Measurements from ENCODE around the gene RDH14. TPM values are rescaled to one million over a fixed set of nuclear protein-coding genes. Genes with fewer than 3 reads are reported as not detected.

RDH14 gene
- total RNA-seq, 1 experiment from 2014 or later: 45.4 TPM

GRCh38 chr2:18522484-18523146, 37.8 kb downstream of the RDH14 start:
- no peak for DNase-seq (ENCODE audit: low read depth)

DNA sequence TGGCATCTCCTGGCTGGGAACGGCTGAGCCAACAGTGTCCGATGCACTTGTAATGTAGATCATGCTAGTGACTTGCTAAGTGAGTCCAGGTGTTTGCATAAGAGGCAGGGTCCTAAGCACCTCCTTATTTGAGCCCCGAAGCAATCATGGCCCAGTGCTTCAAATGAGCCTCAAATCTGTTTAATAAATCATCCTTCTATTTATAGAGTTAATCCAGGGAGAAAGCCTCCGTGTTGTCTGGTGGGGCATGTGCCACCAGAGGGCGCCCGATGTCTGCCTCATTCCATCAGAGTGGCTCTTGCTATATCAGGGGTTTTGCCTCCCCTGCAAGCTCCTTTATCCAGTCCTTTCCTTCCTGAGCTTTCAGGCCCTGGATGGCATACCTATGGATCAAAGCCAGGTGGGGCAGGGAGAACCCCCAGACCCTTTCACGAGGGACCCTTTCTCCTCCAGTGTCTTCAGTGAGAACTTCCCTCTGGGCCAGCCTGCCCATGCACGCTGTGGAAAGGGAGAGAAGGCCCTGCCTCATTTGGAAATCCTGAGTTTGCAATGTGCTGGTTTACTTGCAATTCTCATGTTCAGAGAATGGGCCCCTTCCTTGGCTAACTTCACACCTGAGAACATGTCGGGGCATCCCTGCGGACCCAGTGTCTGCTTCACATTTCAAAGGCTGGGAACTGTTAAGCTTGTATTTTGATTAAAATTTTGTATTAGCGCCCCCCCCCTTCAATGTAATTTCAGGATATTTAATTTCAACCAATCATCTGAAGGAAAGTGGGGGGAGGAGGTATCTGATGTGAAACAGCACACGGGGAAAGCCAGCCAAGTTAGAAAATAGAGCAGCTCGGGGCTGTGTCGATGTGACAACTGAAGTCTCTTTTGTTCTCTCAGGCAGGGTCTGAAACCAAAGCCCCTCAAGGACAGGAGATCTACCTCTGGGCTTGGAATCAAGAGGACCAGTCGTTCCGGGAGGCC, 39.7 kb downstream of the RDH14 start:
- DNase-seq (ENCODE audit: low read depth): peak; percentile 75

DNA sequence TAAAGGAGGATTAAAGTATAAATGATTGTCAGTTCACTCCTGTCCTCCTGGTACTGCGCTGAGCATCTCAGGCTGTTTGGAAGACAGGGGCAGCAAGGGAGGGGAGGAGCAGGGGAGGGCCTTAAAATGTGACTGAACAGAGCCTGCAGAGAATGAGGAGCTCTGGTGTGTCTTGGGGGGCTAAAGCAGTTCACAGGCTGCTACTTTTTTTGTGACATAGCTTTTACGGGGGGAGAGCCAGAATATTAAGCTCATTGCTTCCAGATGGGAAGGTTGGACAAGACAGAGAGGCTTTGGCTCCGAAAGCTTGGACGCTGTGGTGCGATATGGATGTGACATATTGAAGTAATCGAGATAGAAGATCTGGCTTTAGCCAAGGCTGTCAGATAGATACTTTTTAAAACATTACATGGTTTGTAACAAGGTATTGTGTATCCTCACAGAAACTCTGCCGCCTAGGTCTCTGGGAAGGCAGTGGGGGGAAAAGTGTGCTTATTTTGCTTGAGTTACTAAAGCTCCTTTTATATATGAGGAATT, 40.5 kb downstream of the RDH14 start:
- no peak for DNase-seq (ENCODE audit: low read depth)

GRCh38 chr2:18518116-18519111, 42.0 kb downstream of the RDH14 start:
- peak; percentile 56 for DNase-seq (ENCODE audit: low read depth)

DNA sequence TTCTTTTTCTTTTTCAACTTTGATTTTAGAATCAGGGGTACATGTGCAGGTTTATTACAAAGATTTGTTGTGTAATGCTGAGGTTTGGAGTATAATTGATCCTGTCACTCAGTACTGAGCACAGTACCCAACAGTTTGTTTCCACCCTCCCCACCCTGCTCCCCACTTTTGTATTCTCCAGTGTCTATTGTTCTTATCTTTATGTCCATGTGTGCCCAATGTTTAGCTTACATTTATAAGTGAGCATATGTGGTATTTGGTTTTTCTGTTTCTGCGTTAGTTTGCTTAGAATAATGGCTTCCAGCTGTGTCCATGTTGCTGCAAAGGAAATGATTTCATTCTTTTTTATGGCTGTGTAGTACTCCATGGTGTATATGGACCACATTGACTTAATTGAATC, 43.1 kb downstream of the RDH14 start:
- no peak for DNase-seq (ENCODE audit: low read depth)

DNA sequence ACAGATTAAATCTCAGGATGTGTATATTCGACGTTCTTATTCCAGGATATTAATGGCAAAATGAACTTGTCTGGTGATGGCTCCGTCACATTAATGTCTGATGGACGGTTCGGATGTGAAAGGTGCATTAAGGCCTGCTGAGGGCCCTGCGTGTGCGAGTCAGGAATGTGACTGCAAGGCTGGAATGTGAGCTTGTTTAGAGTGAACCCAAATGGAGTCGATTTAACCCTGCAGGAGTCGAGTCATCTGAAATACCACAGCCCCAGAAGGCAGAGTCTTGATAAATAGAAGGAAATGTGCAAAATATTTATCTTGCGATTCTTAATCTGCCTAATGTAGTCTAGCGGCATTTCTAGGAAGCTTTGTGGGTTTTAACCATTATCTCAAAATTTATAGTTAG, 44.3 kb downstream of the RDH14 start:
- peak; percentile 10 for DNase-seq (ENCODE audit: low read depth)

DNA sequence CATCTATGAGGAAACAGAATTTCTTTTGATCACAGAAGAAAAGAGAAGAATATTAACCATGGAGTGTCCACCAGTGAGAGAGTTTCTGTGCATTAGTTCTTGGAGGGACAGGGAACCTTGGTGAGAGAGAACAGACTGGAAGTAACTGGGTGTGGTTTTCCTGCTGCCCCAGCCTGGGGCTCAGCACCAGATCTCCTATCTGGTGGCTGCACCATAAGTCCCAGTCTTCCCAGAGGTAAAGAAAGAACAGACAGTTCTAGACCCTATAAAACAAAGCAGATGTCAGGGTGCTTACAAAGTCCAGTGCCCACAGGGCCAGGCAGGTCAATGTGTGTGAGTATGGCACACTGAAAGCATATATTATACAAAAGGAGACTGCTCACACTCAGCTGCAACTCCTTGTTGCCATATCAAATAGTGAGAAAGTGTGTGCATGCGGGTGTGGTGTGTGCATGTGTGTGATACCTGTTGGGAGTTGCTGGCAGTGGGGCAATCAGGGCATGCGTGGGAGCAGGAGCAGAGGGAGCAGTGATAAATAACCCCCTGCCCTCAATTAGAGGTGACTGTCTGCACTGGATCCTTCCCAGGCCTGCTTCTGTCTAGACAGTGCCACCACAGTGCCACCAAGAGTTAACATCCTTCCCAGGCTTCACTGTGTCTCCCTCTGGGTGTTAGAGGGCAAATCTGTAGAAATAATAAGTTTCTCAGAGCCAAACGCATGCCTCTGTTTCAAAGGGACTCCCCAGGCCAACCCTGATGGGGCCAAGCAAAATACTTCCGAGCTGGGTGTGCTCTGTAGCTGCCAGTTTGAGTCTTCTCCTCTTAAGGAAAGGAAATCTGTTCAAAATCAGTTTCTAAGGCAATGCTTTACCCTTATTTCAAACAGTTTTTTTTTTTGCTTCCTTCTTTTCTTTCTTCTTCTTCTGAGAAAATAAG, 45.7 kb downstream of the RDH14 start:
- DNase-seq (ENCODE audit: low read depth): no peak

DNA sequence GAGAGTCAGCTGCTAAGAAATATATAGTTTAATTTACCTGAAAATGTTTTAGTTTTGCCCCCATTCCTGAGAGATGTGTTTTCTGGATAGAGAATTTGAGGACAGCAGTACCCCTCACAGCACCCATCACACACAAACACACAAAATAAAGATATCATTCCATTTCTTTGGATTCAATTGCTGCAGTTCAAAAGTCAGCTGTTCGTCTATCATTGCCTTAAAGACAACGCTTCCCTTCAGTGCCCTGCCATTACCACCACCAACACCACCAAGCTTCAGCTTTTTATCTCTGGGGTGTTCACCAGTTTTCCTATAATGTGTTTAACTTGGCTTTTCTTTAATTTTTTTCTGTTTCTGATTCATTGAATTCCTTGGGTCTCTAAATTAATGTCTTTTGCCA, 49.7 kb downstream of the RDH14 start:
- DNase-seq (ENCODE audit: low read depth): no peak

DNA sequence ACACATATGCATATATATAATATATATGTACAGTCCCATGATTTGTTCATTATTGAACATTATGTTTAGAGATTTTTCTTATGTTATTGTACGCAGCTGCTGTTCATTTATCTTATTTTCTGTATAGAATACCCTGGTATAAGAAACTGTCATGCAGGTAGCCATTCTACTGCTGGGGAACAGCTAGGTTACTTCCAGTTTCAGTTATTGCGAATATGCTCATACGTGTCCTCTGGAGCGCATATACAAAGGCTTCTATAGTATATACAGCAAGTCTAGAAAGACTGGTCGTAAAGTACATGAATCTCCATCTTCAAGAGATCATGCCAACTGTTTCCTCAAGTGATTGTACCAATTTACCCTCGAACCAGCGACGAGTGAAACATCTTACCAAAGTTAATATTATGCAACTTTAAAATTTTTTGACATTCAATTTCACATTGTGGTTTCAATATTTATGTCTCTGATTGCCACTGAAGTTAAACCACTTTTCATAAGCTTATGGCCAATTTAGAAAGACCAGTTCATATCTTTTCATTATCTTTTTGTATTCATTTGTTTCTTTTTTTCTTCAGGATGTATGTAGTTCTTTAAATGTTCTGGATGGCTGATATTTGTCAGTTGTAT, 53.5 kb downstream of the RDH14 start:
- DNase-seq (ENCODE audit: low read depth): no peak

- no peak for DNase-seq (ENCODE audit: low read depth)
Observed at GRCh38 chr2:18505703-18506341, 54.6 kb downstream of the RDH14 start.

Other genes starting within 250 kb of the RDH14 start
- not detected in 2 replicates for gene NT5C1B, start 28.9 kb upstream of the RDH14 start, total RNA-seq (2014; rRNA removed)

Data from LHCN-M2 (cell line).